GM04504 (cell line): ENCODE results near the gene POGZ.
"Not testable (repeated sequence)": the region's sequence is repeated elsewhere in the genome, so short reads cannot be mapped to it uniquely, and the experiment has no call there.

Experiments
- DNase-seq: peaks from one replicate; pipeline ENCODE4 v3.0.0-alpha.2; 2012; ENCODE audit warnings: low read depth

POGZ gene

DNA sequence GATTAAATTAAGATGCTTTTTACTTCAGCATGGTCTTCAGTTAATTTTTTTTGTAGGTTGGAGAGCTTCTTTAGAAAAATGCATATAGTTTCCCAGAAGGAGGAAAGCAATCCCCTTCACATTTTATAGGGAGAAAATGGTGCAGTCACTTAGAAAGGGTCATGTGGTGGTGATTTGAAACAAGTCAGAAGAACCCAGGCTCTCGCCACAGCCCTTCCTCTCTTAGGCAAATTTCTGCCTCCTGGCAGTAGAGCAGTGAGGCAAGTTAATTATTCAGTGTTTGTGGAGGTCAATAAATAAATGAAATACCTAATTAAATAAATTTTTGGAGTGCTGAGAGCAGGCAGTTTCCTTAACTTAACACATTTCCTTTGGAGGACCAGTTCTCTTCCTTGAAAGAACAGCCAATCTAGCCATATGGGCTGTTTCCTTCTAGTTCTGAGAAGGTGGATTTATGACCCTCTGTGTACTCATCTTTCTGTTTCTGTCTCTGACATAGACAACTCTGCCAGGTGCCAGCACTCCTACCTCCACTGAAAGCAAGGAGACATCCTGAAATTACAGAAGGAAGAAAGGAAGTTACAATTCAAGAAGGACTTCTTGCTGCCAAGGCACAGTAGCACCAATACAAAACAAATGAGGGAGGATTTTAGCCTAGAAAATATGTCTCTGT, 19.0 kb upstream of the POGZ start:
- DNase-seq, result no peak

DNA sequence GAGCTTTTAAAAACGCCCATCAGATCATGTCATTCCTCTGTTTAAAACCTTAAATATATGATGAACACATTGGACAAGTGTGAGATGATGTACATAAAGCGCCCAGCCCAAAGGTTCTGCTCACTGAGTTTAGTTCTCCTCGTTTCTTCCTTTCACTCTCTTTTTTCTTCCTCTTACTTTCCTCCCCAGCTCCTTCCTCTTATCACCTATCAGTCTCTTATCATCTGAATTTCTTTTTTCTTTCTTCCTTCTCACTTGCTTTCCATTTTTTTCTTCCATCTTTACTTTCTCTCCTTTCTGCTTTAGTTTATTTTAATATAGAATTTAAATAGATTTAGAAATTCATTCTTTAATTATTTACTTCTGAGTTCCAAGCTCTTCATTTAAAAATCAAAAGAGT, 17.8 kb upstream of the POGZ start:
- DNase-seq, result no peak

DNA sequence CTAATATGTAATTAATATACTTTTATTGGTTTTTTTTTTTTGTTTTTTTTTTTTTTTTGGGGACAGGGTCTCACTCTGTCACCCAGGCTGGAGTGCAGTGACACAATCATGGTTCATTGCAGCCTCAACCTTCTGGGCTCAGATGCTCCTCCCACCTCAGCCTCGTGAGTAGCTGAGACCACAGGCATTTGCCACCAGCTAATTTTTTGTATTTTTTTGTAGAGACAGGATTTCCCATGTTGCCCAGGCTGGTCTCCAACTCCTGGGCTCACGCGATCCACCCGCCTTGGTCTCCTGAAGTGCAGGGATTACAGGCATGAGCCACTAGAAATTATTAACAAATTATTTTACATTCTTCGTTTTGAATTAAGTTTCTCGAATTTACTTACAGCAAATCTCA, 16.8 kb upstream of the POGZ start:
- DNase-seq, result no peak

DNA sequence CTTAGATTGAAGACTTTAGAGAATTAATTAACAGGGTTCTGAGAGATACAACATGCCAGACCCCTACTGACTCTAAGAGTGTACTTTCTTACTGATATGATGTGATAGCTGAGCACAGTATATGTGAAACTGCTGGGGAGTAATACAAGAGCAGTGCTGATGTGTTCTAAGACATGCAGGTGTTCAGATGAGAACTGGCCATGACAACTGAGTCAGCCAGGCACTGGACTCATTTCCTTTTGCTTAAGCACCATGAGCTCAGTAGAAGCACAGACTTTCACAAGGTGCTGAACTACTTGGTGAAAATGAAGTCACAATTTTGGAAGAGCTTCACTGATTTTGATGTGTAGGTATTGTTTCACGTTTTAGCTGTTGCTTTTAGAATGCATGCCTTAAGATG, 15.9 kb upstream of the POGZ start:
- no peak for DNase-seq

DNA sequence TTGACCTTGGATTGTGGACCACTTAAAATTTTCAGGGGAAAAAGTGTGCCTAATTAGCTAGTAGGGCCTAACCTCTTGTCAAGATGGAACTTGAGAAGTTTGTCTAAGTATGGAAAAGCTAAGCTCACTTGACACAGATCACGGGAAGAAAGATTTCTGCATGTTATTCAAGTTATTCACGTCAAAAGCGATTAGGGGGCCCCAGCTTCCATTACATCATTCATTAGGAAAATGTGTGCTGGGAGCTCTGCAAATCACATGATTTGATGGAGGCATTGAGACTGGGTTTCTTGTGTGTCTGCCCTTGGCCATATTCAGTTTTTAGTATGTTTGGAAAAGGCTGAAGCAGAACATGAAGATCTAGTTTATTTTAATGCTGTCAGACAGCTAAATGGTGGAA, 15.5 kb upstream of the POGZ start:
- no peak for DNase-seq

DNA sequence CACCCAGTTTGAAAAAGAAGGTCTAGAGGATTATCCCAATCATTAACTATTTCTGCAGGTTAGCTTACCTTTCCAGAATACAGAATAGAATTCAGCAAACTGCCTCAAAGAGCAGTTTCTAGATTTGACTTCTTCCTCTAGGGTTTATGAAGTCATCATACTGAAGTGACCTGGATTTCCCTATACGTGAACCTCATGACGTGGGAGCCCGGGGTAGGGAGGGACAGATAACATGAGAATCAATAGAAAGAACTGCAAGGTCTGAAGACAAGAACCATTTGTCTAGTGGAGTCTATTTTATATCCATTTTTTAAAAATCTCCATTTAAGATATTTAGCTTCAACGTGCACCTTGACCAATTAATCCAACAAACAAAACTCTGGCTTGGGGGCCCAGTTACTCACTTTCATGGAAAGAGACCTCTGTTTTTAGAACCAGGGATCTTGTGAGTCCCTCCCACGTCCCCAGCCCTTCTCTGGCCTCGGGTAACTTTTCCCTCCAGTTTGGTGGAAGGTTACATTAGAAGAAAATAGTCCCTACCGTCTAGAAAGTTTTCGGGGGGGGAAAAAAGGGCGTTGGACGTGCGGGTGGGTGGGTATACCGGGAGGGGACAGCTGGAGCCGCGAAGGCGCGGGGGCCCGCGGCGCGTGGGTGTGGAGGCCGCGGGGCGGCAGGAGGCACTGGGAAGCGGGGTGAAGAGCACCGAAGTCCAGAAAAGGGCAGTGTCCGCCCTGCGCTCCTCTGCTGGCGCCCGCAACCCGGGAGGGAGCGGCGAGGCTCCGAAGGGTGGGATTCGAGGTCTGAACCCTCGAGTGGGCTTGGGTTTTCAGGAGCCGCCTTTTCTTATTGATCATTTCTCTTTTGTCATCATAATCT, 13.8 kb upstream of the POGZ start:
- no peak for DNase-seq

DNA sequence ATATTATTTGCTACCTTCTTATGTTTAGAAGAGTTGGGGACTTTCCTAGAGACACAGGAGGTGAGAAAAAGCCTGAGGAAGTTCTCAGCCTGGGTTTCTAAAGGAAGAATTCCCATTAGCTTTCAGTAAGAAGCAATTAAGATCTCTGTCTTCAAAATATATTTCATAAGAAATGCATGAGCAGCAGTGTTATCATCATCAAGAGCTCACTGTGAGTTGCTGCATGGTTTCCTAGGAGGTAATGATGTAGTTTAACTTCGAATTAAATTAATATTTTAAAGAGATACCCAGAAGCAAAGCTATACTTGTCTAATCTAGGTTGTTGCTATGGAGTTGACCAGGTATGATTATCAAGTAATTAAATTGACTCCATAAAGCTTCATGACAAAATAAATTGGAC, 5.7 kb upstream of the POGZ start:
- DNase-seq, result no peak

DNA sequence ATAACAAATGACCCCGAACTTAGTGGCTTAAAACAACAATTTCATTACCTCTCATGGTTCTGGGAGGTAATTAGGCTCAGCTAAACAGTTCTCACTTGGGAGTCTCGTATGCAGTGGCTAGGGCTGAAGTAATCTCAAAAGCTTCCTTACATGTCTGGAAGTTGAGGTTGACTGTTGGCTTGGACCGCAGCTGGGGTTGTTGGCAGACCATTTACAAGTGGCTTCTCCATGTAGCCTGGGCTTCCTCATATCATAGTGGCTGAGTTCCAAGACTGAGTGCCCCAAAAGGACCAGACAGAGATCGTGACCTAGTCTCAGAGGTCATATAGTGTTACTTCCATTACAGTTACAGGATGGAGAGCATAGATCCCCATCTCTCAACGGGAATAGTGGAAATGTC, 2.4 kb upstream of the POGZ start:
- no peak for DNase-seq

DNA sequence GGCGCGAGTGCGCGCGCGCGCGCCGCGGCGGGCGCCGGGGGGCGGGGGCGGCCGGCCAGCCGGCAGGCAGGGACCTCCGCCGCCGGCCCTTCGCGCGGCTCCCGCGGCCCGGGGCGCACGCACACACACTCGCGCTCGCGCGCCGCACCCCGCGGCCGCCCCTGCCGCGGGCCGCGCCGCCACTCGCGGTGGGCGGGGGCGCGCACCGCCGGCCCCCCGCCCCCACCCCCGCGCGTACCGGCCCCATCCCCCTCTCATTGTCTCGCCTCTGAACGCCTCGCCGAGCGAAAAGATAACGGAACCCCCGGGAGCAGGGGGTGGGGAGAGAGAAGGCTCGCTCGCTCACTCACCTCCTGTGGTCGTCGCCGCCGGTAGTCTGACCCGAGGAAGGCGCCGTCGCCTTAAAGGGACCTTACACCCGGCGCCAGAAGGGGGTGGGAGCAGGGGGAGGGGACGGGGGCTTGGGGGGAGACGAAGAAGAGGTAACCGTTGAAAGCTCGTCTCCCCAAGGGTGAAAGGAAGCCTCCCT, 428 bp downstream of the POGZ start:
- DNase-seq, result no peak

DNA sequence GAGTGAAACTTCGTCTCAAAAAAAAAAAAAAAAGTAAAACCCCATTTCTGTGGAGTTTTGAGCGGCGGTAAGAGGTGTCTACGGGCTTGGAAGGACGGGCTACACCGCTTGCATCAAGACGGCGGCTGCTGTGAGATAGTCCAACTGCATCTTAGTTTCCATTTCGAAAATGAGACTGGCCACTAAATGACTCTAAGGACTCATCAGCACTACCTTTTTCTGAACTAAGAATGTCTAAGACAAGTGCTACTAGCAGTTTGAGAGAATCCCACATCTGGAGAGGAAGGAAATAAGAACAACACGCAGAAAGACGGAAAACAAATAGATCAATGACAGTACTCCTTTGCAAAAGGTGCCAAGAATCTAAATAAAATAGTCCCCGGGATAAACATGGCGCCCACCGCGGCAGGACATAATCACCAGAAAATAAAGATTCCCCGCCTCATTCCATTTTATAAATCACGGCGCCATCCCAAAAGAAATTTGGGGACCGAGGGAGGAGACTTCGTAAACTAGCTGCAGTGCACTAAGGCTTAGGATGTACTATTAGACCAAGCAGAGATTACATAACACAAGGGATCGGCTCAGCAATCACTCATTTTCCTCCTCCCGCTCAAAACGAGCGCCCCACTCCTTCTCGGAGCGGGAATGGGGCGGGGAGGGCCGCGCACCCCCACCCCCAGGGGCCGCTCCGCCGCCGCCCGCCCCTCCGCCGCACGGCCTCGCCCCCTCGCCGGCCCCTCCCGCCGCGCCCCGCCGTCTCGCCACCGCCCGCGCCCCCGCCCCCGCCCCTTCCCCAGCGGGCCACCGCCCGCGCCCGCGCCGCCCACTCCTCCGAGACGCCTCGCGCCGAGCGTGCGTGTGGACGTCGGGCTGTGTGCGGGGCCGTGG, 1.1 kb downstream of the POGZ start:
- DNase-seq, result peak; percentile 69

DNA sequence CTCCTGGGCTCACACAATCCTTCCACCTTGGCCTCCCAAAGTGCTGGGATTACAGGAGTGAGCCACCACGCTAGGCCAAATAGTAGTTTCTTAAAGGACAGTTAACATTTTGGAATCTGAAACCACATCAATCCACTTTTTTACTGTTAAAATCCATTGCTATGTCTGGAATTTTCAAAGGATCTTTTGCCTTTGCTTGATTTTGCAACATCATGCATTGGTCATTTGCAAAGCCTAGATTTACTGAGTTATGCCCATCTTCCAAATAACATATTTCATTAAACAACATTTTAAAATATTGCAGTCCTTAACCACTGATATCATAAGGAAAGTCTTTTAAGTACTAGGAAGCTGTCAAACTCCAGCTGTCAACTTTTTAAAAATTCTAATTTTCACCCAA, 3.3 kb downstream of the POGZ start:
- no peak for DNase-seq

DNA sequence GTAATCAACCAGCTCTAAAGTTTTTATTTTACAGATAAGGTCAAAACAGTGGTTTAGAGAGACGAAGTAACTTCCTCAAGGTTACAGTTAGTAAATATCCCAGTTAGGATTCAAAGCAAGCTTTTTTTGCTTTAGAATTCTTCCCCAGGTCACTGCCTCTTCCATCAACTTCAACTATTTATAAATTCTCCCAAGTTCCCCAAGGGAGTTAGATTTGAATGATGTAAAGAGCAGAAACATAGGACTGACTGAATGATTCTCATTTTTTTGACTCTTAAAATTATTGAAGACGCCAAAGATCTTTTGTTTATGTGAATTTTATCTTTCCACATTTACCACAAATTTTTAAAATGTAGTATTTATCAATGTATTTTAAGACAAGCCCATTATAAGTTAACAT, 4.1 kb downstream of the POGZ start:
- no peak for DNase-seq

DNA sequence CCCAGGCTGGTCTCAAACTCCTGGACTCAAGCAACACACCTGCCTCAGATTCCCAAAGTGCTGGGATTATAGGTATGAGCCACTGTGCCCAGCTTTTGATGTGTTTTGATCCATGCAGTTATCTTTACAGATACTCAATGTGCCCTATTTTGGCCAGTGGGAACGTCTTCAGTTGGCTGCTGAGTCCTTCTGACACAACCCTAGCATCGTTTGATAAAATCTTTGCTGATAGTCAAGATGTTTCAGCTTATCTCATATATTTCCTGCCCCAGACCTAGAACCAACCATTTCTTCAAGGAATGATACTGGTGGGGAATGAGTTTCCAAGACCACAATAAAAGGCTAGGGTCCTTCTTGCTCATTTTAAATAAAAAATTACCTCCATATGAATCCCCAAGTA, 11.6 kb downstream of the POGZ start:
- no peak for DNase-seq

DNA sequence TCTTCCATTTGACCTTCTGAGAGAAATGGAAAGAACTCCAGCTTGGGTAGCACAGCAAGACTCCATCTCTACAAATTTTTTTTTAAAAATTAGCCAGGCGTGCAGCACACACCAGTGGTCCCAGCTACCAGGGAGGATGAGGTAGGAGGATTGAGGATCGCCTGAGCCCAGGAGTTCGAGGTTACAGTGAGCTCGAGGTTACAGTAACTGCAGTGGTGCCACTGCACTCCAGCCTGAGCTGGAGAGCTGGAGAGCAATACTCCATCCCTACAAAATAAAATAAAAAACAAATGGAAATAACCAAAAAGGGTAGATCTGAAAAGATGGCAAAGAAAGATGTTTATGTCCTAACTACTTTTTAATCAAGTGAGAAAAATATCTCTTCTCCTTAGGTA, 14.5 kb downstream of the POGZ start:
- no peak for DNase-seq

DNA sequence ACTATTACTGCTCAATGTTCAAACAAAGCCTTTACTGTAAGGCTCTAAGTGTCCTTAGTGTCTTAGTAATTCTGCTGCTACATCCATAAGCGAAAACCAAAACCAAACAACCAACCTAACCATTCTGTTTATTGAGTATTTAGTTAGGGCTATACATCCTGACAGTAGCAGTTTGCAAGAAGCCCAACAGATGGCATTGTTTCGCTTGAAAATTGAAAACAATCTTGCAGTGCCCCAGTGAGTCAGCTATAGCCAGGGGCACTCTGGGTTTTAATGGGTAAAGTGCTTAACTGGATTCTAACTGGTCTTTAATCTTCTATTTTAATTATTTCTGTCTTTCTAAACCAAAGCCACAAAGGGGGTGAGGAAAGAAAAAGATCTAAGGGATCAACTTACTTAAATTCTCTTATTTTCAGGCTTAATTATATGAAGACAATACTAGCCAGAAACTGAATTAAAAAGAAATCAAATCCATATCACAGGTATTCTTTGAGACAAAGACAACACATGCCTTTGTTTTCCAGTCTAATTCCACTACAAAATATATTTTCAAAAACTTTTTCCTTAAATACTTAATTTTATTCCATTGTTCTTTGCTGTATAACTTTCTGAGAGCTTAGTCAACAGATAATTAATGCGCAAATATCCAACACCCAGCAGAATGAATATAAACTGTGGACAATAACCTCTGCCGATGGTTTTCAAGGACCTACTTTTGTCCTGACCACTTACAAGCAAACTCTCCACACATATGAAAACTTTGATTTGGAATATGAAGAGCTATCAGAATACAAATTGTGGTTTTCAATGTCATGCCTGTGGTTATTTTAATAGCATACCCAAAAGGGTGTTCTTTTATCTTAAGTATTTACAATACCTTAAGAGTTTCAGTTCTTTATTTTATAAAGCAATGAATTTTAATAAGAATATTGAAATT, 15.2 kb downstream of the POGZ start:
- peak; percentile 53 for DNase-seq

DNA sequence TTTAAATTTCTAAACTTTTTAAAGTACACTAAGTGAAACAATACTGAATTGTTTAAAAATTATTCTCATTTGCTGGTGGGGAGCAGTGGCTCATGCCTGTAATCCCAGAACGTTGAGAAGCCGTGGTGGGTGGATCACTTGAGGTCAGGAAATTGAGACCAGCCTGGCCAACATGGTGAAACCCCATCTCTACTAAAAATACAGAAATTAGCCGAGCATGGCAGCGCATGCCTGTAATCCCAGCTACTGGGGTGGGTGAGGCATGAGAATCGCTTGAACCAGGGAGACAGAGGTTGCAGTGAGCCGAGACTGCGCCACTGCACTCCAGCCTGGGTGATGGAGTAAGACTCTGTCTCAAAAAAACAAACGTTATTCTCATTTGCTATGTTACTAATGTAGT, 21.9 kb downstream of the POGZ start:
- DNase-seq, result not testable (repeated sequence)

DNA sequence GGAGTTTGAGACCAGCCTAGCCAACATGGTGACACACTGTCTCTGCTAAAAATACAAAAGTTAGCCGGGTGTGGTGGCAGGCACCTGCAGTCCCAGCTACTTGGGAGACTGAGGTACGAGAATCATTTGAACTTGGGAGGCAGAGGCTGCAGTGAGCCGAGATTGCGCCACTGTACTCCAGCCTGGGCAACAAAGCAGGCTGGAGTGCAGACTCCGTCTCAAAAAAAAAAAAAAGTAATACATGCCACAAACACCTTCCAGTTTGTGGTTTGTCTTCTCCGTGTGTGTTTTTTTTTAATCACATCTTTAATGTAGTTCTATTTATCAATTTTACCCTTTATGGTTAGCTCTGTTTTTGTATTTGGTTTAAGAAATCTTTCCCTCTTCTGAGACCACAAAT, 22.3 kb downstream of the POGZ start:
- no peak for DNase-seq

DNA sequence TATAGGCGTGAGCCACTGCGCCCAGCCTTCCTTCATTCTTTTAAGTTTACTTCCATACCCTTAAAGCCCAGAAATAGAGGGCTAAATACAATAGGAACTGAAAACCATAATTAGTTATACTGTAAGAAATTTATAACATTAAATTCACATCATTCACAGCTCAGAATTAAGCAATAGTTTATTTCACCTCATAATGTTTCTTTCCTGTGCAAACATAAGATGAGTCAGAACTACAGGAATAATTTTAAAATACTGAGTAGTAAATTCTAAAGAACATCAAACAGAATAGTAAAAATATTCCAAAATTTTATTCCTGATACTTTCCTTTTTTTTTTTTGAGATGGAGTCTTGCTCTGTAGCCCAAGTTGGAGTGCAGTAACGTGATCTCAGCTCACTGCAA, 24.1 kb downstream of the POGZ start:
- no peak for DNase-seq

DNA sequence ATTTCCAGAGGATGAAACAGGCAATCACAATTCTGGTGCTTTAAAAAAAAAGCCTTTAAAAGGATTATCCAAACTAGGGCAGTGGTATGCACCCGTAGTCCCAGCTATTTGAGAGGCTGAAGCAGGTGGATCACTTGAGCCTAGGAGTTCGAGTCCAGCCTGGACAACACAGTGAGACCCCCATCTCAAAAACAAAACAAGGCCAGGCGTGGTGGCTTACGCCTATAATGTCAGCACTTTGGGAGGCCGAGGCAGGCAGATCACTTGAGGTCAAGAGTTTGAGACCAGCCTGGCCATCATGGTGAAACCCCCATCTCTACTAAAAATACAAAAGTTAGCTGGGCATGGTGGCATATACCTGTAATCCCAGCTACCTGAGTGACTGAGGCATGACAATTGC, 25.5 kb downstream of the POGZ start:
- DNase-seq, result not testable (repeated sequence)

DNA sequence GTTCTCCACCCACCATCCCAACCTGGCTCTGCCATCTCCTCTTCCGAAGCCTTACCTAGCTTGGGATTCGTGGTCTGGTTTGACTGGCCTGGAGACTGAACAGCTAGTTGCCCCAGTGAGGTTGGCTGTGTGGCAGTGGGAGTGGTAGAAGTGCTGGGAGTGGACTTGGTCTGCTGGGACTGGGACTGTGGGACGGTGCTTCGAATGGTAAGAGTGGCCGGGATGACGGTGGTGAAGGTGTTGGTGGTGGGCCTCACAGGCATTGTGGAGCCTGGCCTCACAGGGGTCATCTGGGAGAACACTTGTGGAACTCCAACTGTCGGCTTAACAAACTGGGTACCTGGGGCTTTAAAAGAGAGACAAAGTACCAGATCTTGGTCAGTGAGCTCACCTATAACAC, 31.2 kb downstream of the POGZ start:
- no peak for DNase-seq

DNA sequence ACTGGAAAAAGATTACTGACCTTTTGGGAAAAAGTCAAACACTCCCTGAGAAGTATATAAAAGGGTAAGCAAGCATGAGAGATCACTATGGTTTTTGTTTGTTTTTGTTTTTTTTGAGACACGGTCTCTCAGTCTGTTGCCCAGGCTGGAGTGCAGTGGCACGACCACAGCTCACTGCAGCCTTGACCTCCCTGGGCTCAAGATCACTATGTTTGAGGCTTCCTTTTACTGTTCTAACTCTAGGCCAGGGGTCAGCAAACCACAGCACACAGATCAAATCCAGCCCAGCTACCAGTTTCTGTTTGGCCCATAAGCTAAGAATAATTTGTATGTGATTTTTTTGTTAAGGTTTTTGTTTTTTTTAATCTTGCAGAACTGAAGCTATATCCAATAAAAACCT, 34.2 kb downstream of the POGZ start:
- no peak for DNase-seq
